Natural killer cell (primary cell): ENCODE data around the gene GSTT2. TPM values are rescaled to one million over a fixed set of nuclear protein-coding genes. Genes with fewer than 3 reads are reported as not detected.
A peak's percentile ranks its signal among the peaks of the same experiment; 100 is the strongest.
"Not testable (repeated sequence)": the region's sequence is repeated elsewhere in the genome, so short reads cannot be mapped to it uniquely, and the experiment has no call there.

Experiments
- ATAC-seq, 3 donors: fragments of 150-1000 bp in 2 of 3; fragments of 200-7000 bp in 1 of 3; cut with Tn5 transposase; 1 replicate in 1 of 3; 2 replicates in 2 of 3; pipeline ENCODE4 v1.10.0; 2021; ENCODE audit warnings: mild to moderate bottlenecking in 2 of 3, moderate library complexity in 2 of 3
- DNase-seq, 2 donors: peaks; one replicate each; pipeline versions ENCODE4 v3.0.0 to v3.0.0-alpha.2; 2013 to 2021; ENCODE audit warnings: mixed read lengths in 1 of 2
- H3K27ac ChIP-seq: one replicate; pipeline ENCODE4 v1.5.1; 2013; ENCODE audit warnings: mild to moderate bottlenecking, low read length
- H3K27me3 ChIP-seq: one replicate; pipeline ENCODE4 v1.6.1; 2013; ENCODE audit warnings: low read length; ENCODE audit not compliant: control insufficient read depth, insufficient read depth
- H3K36me3 ChIP-seq: one replicate; pipeline ENCODE4 v1.6.1; 2013; ENCODE audit warnings: low read length; ENCODE audit not compliant: control insufficient read depth, insufficient read depth
- H3K4me1 ChIP-seq: one replicate; pipeline ENCODE4 v1.6.1; 2013; ENCODE audit warnings: low read length; ENCODE audit not compliant: control insufficient read depth, insufficient read depth
- H3K4me3 ChIP-seq: one replicate; pipeline ENCODE4 v1.5.1; 2013; ENCODE audit warnings: low read length
- H3K9me3 ChIP-seq: one replicate; pipeline ENCODE4 v1.6.1; 2013; ENCODE audit warnings: low read length; ENCODE audit not compliant: control insufficient read depth, insufficient read depth
- H3K27ac Mint-ChIP-seq, 2 donors: one replicate each; pipeline ENCODE4 v1.8.0; 2022; ENCODE audit warnings: mild to moderate bottlenecking in 2 of 2, mixed read lengths in 2 of 2, moderate library complexity in 1 of 2
- H3K27me3 Mint-ChIP-seq, 2 donors: one replicate each; pipeline ENCODE4 v1.8.0; 2022; ENCODE audit warnings: low read depth in 2 of 2, mixed read lengths in 2 of 2
- H3K36me3 Mint-ChIP-seq: one replicate; pipeline ENCODE4 v1.8.0; 2022; ENCODE audit warnings: mixed read lengths
- H3K4me1 Mint-ChIP-seq, 2 donors: one replicate each; pipeline ENCODE4 v1.8.0; 2022; ENCODE audit warnings: mixed read lengths in 2 of 2
- H3K4me3 Mint-ChIP-seq: one replicate; pipeline ENCODE4 v1.8.0; 2022; ENCODE audit warnings: mild to moderate bottlenecking, moderate library complexity, mixed read lengths
- H3K9me3 Mint-ChIP-seq, 2 donors: one replicate each; pipeline ENCODE4 v1.8.0; 2022; ENCODE audit warnings: mixed read lengths in 2 of 2
- CTCF ChIP-seq: fragments of 200-600 bp; IDR thresholded peaks from one replicate; pipeline ENCODE4 v1.8.0; 2022; ENCODE audit warnings: antibody characterized with exemption
- WGBS: methylation state at CpG from one replicate; pipeline ENCODE4 v1.1.7; 2013; ENCODE audit warnings: missing lambda C conversion rate; ENCODE audit not compliant: insufficient coverage; 5-methylcytosine and 5-hydroxymethylcytosine counted together
- intact Hi-C: fragments of 100-400 bp; cut with micrococcal nuclease; formaldehyde crosslinking; loops from one replicate; pipeline ENCODE4 v1.14.2; 2022
- total RNA-seq, 4 donors: library from RNA; stranded (reverse); fragments of 120-200 nt in 1 of 4; gene quantifications; one replicate each; pipeline versions ENCODE4 v1.2.3 to v1.2.4, GENCODE V29; 2013 to 2022

The GSTT2 gene
- total RNA-seq, 3 donors from 2014 or later (not counting 1 experiment from before 2014, with no cell fraction given): not detected

GRCh38 chr22:23956301-23956900, 23.5 kb upstream of the GSTT2 start:
- H3K9me3 Mint-ChIP-seq, H3K4me3 Mint-ChIP-seq, H3K4me1 Mint-ChIP-seq, H3K4me3 ChIP-seq, H3K27me3 ChIP-seq, H3K4me1 ChIP-seq, H3K27me3 Mint-ChIP-seq, H3K36me3 ChIP-seq, H3K27ac ChIP-seq, H3K9me3 ChIP-seq, H3K36me3 Mint-ChIP-seq: not testable (repeated sequence)
- DNase-seq (peak; percentile 63 to 91), ATAC-seq (peak; percentile 78 to 97 (median 94))
- 35% methylated on average over 12 of the region's 12 CpGs for WGBS
- H3K27ac Mint-ChIP-seq: peak overlapping the region in 1 of 2 donors; percentile 51
- intact Hi-C loops: loop anchor here (10.0 kb wide), 1 partner anchor 568 kb away; no protein-coding TSS in a partner anchor
- TF ChIP-seq CTCF: peak; percentile 50

GRCh38 chr22:23961084-23961771, 18.7 kb upstream of the GSTT2 start, which contains the start of gene GSTT2B:
Gene GSTT2B (minus strand): TSS chr22:23961195. CDS start chr22:23961131, 64 bp downstream.
- not testable (repeated sequence) for ATAC-seq, DNase-seq
- WGBS: no CpG with 5 or more reads among the region's 43 CpGs

GRCh38 chr22:23966094-23966493, 13.8 kb upstream of the GSTT2 start:
- H3K27ac Mint-ChIP-seq, H3K27me3 Mint-ChIP-seq, H3K36me3 Mint-ChIP-seq, DNase-seq, H3K4me1 ChIP-seq, H3K9me3 ChIP-seq, H3K9me3 Mint-ChIP-seq, H3K27ac ChIP-seq, H3K27me3 ChIP-seq, H3K4me3 Mint-ChIP-seq, H3K4me3 ChIP-seq, intact Hi-C loops: not testable (repeated sequence)
- peaks cover 12% of the 10 kb centered on the region for H3K36me3 ChIP-seq
- ATAC-seq: peak; percentile 24 to 43 (median 31)
- WGBS: no CpG with 5 or more reads among the region's 18 CpGs
- H3K4me1 Mint-ChIP-seq: peaks cover 0 to 11% of the 10 kb centered on the region in 2 donors

More at GRCh38 chr22:23961084-23961771, 18.7 kb upstream of the GSTT2 start, which contains the start of gene GSTT2B:
- H3K4me1 Mint-ChIP-seq, H3K9me3 ChIP-seq, H3K4me1 ChIP-seq, H3K4me3 Mint-ChIP-seq, H3K9me3 Mint-ChIP-seq, H3K27me3 Mint-ChIP-seq, H3K27ac Mint-ChIP-seq, intact Hi-C loops, H3K36me3 Mint-ChIP-seq, H3K4me3 ChIP-seq, H3K27ac ChIP-seq, H3K27me3 ChIP-seq, H3K36me3 ChIP-seq: not testable (repeated sequence)

- DNase-seq, H3K4me3 ChIP-seq, H3K4me1 ChIP-seq, intact Hi-C loops, H3K27me3 ChIP-seq, H3K9me3 Mint-ChIP-seq, H3K4me3 Mint-ChIP-seq, H3K27ac Mint-ChIP-seq, H3K36me3 Mint-ChIP-seq, H3K27ac ChIP-seq, H3K27me3 Mint-ChIP-seq, H3K9me3 ChIP-seq: not testable (repeated sequence)
- peaks cover 0 to 11% of the 10 kb centered on the region in 2 donors for H3K4me1 Mint-ChIP-seq
- ATAC-seq: peak; percentile 94 to 98 (median 97)
- peaks cover 17% of the 10 kb centered on the region for H3K36me3 ChIP-seq
- no CpG with 5 or more reads among the region's 30 CpGs for WGBS
Measured at GRCh38 chr22:23966568-23966967, 13.4 kb upstream of the GSTT2 start, which contains the start of gene DDTL. Gene DDTL (plus strand): TSS chr22:23966888. CDS start chr22:23966915, 27 bp downstream.

GRCh38 chr22:23969071-23969470, 10.9 kb upstream of the GSTT2 start:
- Histone ChIP-seq H3K27me3 (no peaks in the 10 kb centered on the region), H3K9me3 (no peaks in the 10 kb centered on the region), H3K27ac (no peak overlapping the region), H3K4me3 (no peak overlapping the region), H3K4me1 (peaks cover 4% of the 10 kb centered on the region), H3K36me3 (peaks cover 20% of the 10 kb centered on the region)
- Mint-ChIP-seq H3K4me3 (no peak overlapping the region), H3K36me3 (no peaks in the 10 kb centered on the region), H3K9me3 (no peaks in the 10 kb centered on the region), H3K27me3 (no peaks in the 10 kb centered on the region), H3K27ac (no peak overlapping the region), H3K4me1 (peaks cover 0 to 11% of the 10 kb centered on the region in 2 donors)
- DNase-seq (no peak), ATAC-seq (no peak)
- no peak for TF ChIP-seq CTCF
- 96% methylated on average over 3 of the region's 3 CpGs for WGBS
- intact Hi-C loops: no loop called here
